PC-9 (cell line): ENCODE data around the gene ACTL8. TPM values are rescaled to one million over a fixed set of nuclear protein-coding genes. Genes with fewer than 3 reads are reported as not detected.

Experiments
- BruUV-seq: library from RNA; stranded (reverse); fragments of 400-500 nt; replicated peaks from 2 replicates; lab custom pipeline; 2021; lab: Mats Ljungman, UMichigan
- CTCF ChIA-PET: fragments of 300-600 bp; sonication (Branson Sonifier 250); formaldehyde crosslinking; loops from one replicate; lab custom pipeline; 2022; ENCODE audit warnings: antibody characterized with exemption; lab: Charles Lee
- POLR2A ChIA-PET: fragments of 300-600 bp; sonication (Branson Sonifier 250); formaldehyde crosslinking; loops from one replicate; lab custom pipeline; 2022; ENCODE audit warnings: antibody characterized with exemption; ENCODE audit not compliant: unreplicated experiment; lab: Charles Lee
- DNase-seq, 2 experiments: peaks; one replicate each; pipeline versions ENCODE4 v3.0.0 to v3.0.0-alpha.2; 2015 to 2022; ENCODE audit warnings: mixed read lengths in 1 of 2
- H2AFZ ChIP-seq: fragments of 200-600 bp; sonication (generic); 2 replicates; pipeline ENCODE4 v1.8.1; 2017; ENCODE audit warnings: antibody characterized with exemption
- H3F3A ChIP-seq: fragments of 200-600 bp; sonication (generic); 2 replicates; pipeline ENCODE4 v1.8.1; 2017; ENCODE audit warnings: antibody characterized with exemption, mild to moderate bottlenecking, low read depth; ENCODE audit not compliant: insufficient read depth
- H3K27ac ChIP-seq: fragments of 200-600 bp; sonication (generic); 2 replicates; pipeline ENCODE4 v1.6.1; 2016; ENCODE audit warnings: mixed run types
- H3K27me3 ChIP-seq: fragments of 200-600 bp; sonication (generic); 2 replicates; pipeline ENCODE4 v1.6.1; 2016; ENCODE audit warnings: low read depth, mixed run types; ENCODE audit not compliant: insufficient read depth
- H3K36me3 ChIP-seq: fragments of 200-600 bp; sonication (generic); 2 replicates; pipeline ENCODE4 v1.6.1; 2016; ENCODE audit warnings: low read depth, mixed run types
- H3K4me1 ChIP-seq: fragments of 200-600 bp; sonication (generic); replicated peaks from 2 replicates; pipeline ENCODE4 v1.6.1; 2016; ENCODE audit warnings: mixed run types; ENCODE audit not compliant: insufficient read depth
- H3K4me2 ChIP-seq: fragments of 200-600 bp; sonication (generic); 2 replicates; pipeline ENCODE4 v1.6.1; 2017; ENCODE audit warnings: mixed run types
- H3K4me3 ChIP-seq: fragments of 200-600 bp; sonication (generic); 2 replicates; pipeline ENCODE4 v1.6.1; 2016; ENCODE audit warnings: mixed run types
- H3K79me2 ChIP-seq: fragments of 200-600 bp; sonication (generic); 2 replicates; pipeline ENCODE4 v1.6.1; 2017; ENCODE audit warnings: low read depth, mixed run types
- H3K9me2 ChIP-seq: fragments of 200-600 bp; sonication (generic); 2 replicates; pipeline ENCODE4 v1.8.1; 2017; ENCODE audit warnings: mild to moderate bottlenecking; ENCODE audit not compliant: insufficient read depth
- H3K9me3 ChIP-seq: fragments of 200-600 bp; sonication (generic); 2 replicates; pipeline ENCODE4 v1.8.1; 2016; ENCODE audit warnings: low read depth; ENCODE audit not compliant: insufficient read depth
- H4K20me1 ChIP-seq: fragments of 200-600 bp; sonication (generic); 2 replicates; pipeline ENCODE4 v1.8.1; 2017; ENCODE audit not compliant: insufficient read depth
- EZH2 ChIP-seq: fragments of 200-600 bp; sonication (generic); IDR thresholded peaks from 2 replicates; pipeline ENCODE4 v1.8.0; 2017; ENCODE audit warnings: antibody characterized with exemption, low read depth
- intact Hi-C: fragments of 100-400 bp; cut with micrococcal nuclease; formaldehyde crosslinking; loops from one replicate; pipeline ENCODE4 v1.10.0; 2022; ENCODE audit not compliant: unreplicated experiment
- total RNA-seq: library from RNA; stranded (reverse); gene quantifications from 2 replicates; pipeline ENCODE4 v1.2.3, GENCODE V29; 2021
- TF ChIP-seq, protein P1 (sequence below): fragments of 200-600 bp; sonication (generic); conservative IDR thresholded peaks from 2 replicates; pipeline ENCODE4 v1.6.1; 2017; ENCODE audit warnings: mixed run types, antibody characterized with exemption, mild to moderate bottlenecking, moderate library complexity

The ACTL8 gene
- total RNA-seq, 1 experiment from 2014 or later, result 0.68 TPM

DNA sequence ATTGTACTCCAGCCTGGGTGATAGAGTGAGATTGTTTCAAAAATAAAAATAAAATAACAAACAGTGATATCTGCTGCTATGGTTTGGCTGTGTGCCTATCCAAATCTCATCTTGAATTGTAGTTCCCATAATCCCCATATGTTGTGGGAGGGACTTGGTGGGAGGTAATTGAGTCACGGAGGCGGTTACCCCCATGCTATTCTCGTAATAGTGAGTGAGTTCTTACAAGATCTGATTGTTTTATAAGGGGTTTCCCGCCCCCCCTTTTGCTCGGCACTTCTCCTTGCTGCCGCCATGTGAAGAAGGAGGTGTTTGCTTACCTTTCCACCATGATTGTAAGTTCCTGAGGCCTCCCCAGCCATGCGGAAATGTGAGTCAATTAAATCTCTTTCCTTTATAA is 47.8 kb downstream of the ACTL8 start:
- Histone ChIP-seq H3K4me2 (no peak overlapping the region), H3K9me2 (no peaks in the 10 kb centered on the region), H3K9me3 (no peaks in the 10 kb centered on the region), H4K20me1 (no peaks in the 10 kb centered on the region), H2AFZ (no peak overlapping the region), H3K79me2 (no peaks in the 10 kb centered on the region), H3K4me3 (no peak overlapping the region), H3F3A (no peaks in the 10 kb centered on the region), H3K27me3 (no peaks in the 10 kb centered on the region), H3K27ac (no peak overlapping the region), H3K4me1 (no peaks in the 10 kb centered on the region), H3K36me3 (no peaks in the 10 kb centered on the region)
- intact Hi-C loops, result no loop called here
- ChIA-PET CTCF (no interaction called here), POLR2A (no interaction called here)
- TF ChIP-seq, protein P1, sequence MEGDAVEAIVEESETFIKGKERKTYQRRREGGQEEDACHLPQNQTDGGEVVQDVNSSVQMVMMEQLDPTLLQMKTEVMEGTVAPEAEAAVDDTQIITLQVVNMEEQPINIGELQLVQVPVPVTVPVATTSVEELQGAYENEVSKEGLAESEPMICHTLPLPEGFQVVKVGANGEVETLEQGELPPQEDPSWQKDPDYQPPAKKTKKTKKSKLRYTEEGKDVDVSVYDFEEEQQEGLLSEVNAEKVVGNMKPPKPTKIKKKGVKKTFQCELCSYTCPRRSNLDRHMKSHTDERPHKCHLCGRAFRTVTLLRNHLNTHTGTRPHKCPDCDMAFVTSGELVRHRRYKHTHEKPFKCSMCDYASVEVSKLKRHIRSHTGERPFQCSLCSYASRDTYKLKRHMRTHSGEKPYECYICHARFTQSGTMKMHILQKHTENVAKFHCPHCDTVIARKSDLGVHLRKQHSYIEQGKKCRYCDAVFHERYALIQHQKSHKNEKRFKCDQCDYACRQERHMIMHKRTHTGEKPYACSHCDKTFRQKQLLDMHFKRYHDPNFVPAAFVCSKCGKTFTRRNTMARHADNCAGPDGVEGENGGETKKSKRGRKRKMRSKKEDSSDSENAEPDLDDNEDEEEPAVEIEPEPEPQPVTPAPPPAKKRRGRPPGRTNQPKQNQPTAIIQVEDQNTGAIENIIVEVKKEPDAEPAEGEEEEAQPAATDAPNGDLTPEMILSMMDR, result no peak
- no peak for TF ChIP-seq EZH2
- BruUV-seq, result no TSS peak
- DNase-seq, result no peak

DNA sequence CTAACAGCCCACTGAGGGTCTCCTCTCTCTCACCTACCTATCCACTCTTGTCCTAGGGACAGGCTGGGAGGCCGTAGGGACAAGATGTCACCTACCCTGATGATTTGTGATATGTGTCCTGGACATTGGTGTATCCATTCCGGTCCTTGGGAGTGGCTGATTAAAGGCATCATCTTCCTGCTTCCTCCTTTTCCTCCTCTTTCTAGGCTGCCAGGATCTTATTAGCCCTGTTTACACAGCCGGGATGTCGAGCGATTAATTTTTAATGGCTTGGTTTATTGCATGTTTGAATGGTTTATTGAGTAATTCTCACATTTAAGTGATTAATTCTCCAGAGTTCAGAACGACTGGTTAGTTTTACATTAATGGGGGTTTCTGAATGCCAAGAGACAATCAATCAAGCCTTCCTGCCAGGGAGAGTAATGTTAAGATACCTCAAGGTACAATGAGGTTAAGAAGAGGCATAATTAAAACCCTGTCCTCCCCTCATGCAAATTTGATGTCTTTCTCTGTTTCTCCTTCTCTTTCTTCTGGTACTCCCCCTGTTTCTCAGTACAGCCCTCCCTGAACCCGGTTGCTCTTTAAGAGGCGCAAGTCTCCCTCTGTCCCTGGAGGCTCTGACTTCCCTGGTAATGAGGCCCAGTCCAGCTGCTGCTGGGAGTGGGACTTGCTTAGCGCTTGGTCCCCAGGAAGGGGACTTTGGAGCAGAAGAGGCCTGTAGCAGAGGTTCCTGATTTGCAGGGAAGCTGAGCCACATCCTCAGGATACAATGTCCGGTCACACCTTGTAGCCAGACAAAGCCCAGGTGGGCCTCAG is 50.9 kb downstream of the ACTL8 start:
- no TSS peak for BruUV-seq
- CTCF ChIA-PET, result no interaction called here
- POLR2A ChIA-PET, result no interaction called here

DNA sequence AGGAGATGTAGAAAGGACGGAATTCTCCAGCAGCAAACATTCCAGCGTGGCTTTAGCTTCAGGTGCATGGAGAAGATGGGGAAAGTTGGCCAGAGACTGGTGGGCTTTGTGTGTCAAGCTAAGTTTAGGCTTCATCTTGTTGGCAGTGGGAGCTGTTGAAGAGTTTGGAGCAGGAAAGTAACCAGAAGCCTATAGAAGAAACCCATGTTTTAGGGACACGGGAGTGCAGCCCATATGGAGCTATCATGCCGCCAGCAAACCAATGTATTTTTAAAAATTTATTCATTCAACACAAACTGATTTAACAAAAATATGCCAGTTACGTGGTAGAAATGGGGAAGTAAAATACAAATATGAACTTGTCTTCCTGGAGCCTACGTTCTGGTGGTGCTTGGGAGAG is 53.7 kb downstream of the ACTL8 start:
- POLR2A ChIA-PET, result no interaction called here
- no peak for DNase-seq
- Histone ChIP-seq H3K4me3 (no peak overlapping the region), H3K79me2 (no peaks in the 10 kb centered on the region), H3K9me3 (no peaks in the 10 kb centered on the region), H2AFZ (no peak overlapping the region), H3K27ac (no peak overlapping the region), H3K27me3 (0 out of 2 replicates have a peak, but pooled peaks cover 4% of the 10 kb centered on the region), H3F3A (no peaks in the 10 kb centered on the region), H4K20me1 (no peaks in the 10 kb centered on the region), H3K4me2 (no peak overlapping the region), H3K9me2 (no peaks in the 10 kb centered on the region), H3K4me1 (no peaks in the 10 kb centered on the region), H3K36me3 (no peaks in the 10 kb centered on the region)
- BruUV-seq, result no TSS peak
- TF ChIP-seq, protein P1, result no peak
- no peak for TF ChIP-seq EZH2
- CTCF ChIA-PET, result no interaction called here
- intact Hi-C loops, result no loop called here

More for the DNA sequence above, 50.9 kb downstream of the ACTL8 start:
- intact Hi-C loops, result no loop called here
- Histone ChIP-seq H3K79me2 (no peaks in the 10 kb centered on the region), H3F3A (no peaks in the 10 kb centered on the region), H3K9me3 (no peaks in the 10 kb centered on the region), H3K36me3 (no peaks in the 10 kb centered on the region), H3K4me2 (no peak overlapping the region), H3K27ac (no peak overlapping the region), H4K20me1 (no peaks in the 10 kb centered on the region), H3K9me2 (no peaks in the 10 kb centered on the region), H3K4me1 (no peaks in the 10 kb centered on the region), H3K4me3 (no peak overlapping the region), H2AFZ (no peak overlapping the region), H3K27me3 (0 out of 2 replicates have a peak, but pooled peaks cover 4% of the 10 kb centered on the region)
- no peak for DNase-seq
- TF ChIP-seq EZH2, result no peak
- TF ChIP-seq, protein P1, result no peak
